H9 (cell line): Measurements from ENCODE around the gene BPIFB3. TPM values are rescaled to one million over a fixed set of nuclear protein-coding genes. Genes with fewer than 3 reads are reported as not detected.

Experiments
- DNase-seq: peaks from one replicate; pipeline ENCODE4 v3.0.0-alpha.2; 2017
- H2AFZ ChIP-seq: one replicate; pipeline ENCODE4 v1.6.1; 2013; ENCODE audit warnings: mild to moderate bottlenecking, low read length, control low read depth, moderate library complexity
- H2AK5ac ChIP-seq: 2 replicates; pipeline ENCODE4 v1.6.1; 2013; ENCODE audit warnings: low read length, control low read depth, mixed read lengths; ENCODE audit not compliant: insufficient read length
- H2BK120ac ChIP-seq: one replicate; pipeline ENCODE4 v1.6.1; 2013; ENCODE audit warnings: low read depth, mild to moderate bottlenecking, low read length, control low read depth, inconsistent platforms; ENCODE audit not compliant: poor library complexity, severe bottlenecking
- H2BK12ac ChIP-seq: 2 replicates; pipeline ENCODE4 v1.6.1; 2013; ENCODE audit warnings: low read length, control low read depth, mixed read lengths, low read depth; ENCODE audit not compliant: insufficient read length
- H2BK15ac ChIP-seq: 2 replicates; pipeline ENCODE4 v1.6.1; 2013; ENCODE audit warnings: low read depth, low read length, control low read depth
- H2BK20ac ChIP-seq: one replicate; pipeline ENCODE4 v1.6.1; 2013; ENCODE audit warnings: low read depth, mild to moderate bottlenecking, low read length, control low read depth, inconsistent platforms; ENCODE audit not compliant: poor library complexity, severe bottlenecking
- H2BK5ac ChIP-seq: 2 replicates; pipeline ENCODE4 v1.6.1; 2013; ENCODE audit warnings: low read length, control low read depth, mixed read lengths; ENCODE audit not compliant: insufficient read length
- H3K14ac ChIP-seq: 2 replicates; pipeline ENCODE4 v1.6.1; 2013; ENCODE audit warnings: low read length, control low read depth; ENCODE audit not compliant: insufficient read depth
- H3K18ac ChIP-seq: 2 replicates; pipeline ENCODE4 v1.6.1; 2013; ENCODE audit warnings: low read depth, mild to moderate bottlenecking, mixed read lengths, low read length, control low read depth; ENCODE audit not compliant: insufficient read length
- H3K23ac ChIP-seq: 2 replicates; pipeline ENCODE4 v1.6.1; 2013; ENCODE audit warnings: low read length, control low read depth, mixed read lengths, low read depth; ENCODE audit not compliant: insufficient read length
- H3K23me2 ChIP-seq: 2 replicates; pipeline ENCODE4 v1.6.1; 2013; ENCODE audit warnings: low read depth, mild to moderate bottlenecking, mixed read lengths, low read length, control low read depth; ENCODE audit not compliant: insufficient read length, poor library complexity, severe bottlenecking
- H3K27ac ChIP-seq: 2 replicates; pipeline ENCODE4 v1.5.1; 2013; ENCODE audit warnings: low read length, control low read depth, mixed read lengths, low read depth; ENCODE audit not compliant: insufficient read length
- H3K27me3 ChIP-seq: 2 replicates; pipeline ENCODE4 v1.6.1; 2013; ENCODE audit warnings: low read length, control low read depth, inconsistent platforms; ENCODE audit not compliant: insufficient read depth
- H3K4ac ChIP-seq: 2 replicates; pipeline ENCODE4 v1.6.1; 2013; ENCODE audit warnings: low read depth, mild to moderate bottlenecking, control low read depth, inconsistent platforms, low read length, moderate library complexity
- H3K4me1 ChIP-seq: 2 replicates; pipeline ENCODE4 v1.6.1; 2013; ENCODE audit warnings: low read length, control low read depth, inconsistent platforms; ENCODE audit not compliant: insufficient read depth
- H3K4me2 ChIP-seq: 2 replicates; pipeline ENCODE4 v1.6.1; 2013; ENCODE audit warnings: low read length, control low read depth, mixed read lengths; ENCODE audit not compliant: insufficient read length, insufficient read depth
- H3K56ac ChIP-seq: 2 replicates; pipeline ENCODE4 v1.6.1; 2013; ENCODE audit warnings: low read depth, mild to moderate bottlenecking, mixed read lengths, low read length, control low read depth; ENCODE audit not compliant: insufficient read length
- H3K79me1 ChIP-seq: 2 replicates; pipeline ENCODE4 v1.6.1; 2013; ENCODE audit warnings: low read depth, mild to moderate bottlenecking, moderate library complexity, low read length, control low read depth, inconsistent platforms; ENCODE audit not compliant: insufficient read depth, poor library complexity, severe bottlenecking
- H3K79me2 ChIP-seq: 2 replicates; pipeline ENCODE4 v1.6.1; 2013; ENCODE audit warnings: low read length, control low read depth, inconsistent platforms; ENCODE audit not compliant: insufficient read depth
- H3K9ac ChIP-seq: 2 replicates; pipeline ENCODE4 v1.6.1; 2013; ENCODE audit warnings: low read length, control low read depth, mixed read lengths; ENCODE audit not compliant: insufficient read length; ENCODE audit errors: extremely low read depth
- H3K9me3 ChIP-seq: one replicate; pipeline ENCODE4 v1.6.1; 2013; ENCODE audit warnings: low read depth, low read length, inconsistent platforms; ENCODE audit not compliant: control insufficient read depth
- H3T11ph ChIP-seq: one replicate; pipeline ENCODE4 v1.6.1; 2013; ENCODE audit warnings: mild to moderate bottlenecking, low read length, control low read depth, inconsistent platforms
- H4K20me1 ChIP-seq: one replicate; pipeline ENCODE4 v1.6.1; 2013; ENCODE audit not compliant: control insufficient read depth, insufficient read length, insufficient read depth
- H4K5ac ChIP-seq: 2 replicates; pipeline ENCODE4 v1.6.1; 2013; ENCODE audit warnings: low read depth, mild to moderate bottlenecking, mixed read lengths, low read length, control low read depth; ENCODE audit not compliant: insufficient read length
- H4K8ac ChIP-seq: replicated peaks from 2 replicates; pipeline ENCODE4 v1.6.1; 2013; ENCODE audit warnings: low read length, control low read depth, mixed read lengths, low read depth; ENCODE audit not compliant: insufficient read length
- H4K91ac ChIP-seq: 2 replicates; pipeline ENCODE4 v1.6.1; 2013; ENCODE audit warnings: low read depth, mild to moderate bottlenecking, moderate library complexity, mixed read lengths, low read length, control low read depth; ENCODE audit not compliant: insufficient read length
- H3K27ac Mint-ChIP-seq, 3 experiments: 2 replicates in 2 of 3; 3 replicates in 1 of 3; pipeline ENCODE4 v1.8.0; 2020 to 2021; ENCODE audit warnings: mixed read lengths in 3 of 3, mild to moderate bottlenecking in 1 of 3, moderate library complexity in 1 of 3
- H3K27me3 Mint-ChIP-seq: 2 replicates; pipeline ENCODE4 v1.8.0; 2021; ENCODE audit warnings: low read depth, mild to moderate bottlenecking, moderate library complexity, mixed read lengths
- H3K36me3 Mint-ChIP-seq, 3 experiments: 2 replicates in 2 of 3; 3 replicates in 1 of 3; pipeline ENCODE4 v1.8.0; 2020 to 2021; ENCODE audit warnings: low read depth in 3 of 3, mixed read lengths in 3 of 3; ENCODE audit not compliant: insufficient read depth in 1 of 3
- H3K4me1 Mint-ChIP-seq, 2 experiments: 2 replicates each; pipeline ENCODE4 v1.8.0; 2020; ENCODE audit warnings: mixed read lengths in 2 of 2
- H3K4me3 Mint-ChIP-seq, 2 experiments: 2 replicates in 1 of 2; 3 replicates in 1 of 2; pipeline ENCODE4 v1.8.0; 2020 to 2021; ENCODE audit warnings: mild to moderate bottlenecking in 2 of 2, mixed read lengths in 2 of 2, moderate library complexity in 1 of 2
- H3K9me3 Mint-ChIP-seq, 2 experiments: 2 replicates in 1 of 2; 3 replicates in 1 of 2; pipeline ENCODE4 v1.8.0; 2020; ENCODE audit warnings: mild to moderate bottlenecking in 2 of 2, mixed read lengths in 2 of 2, moderate library complexity in 1 of 2
- WGBS: extraction: QIAGEN DNeasy Blood & Tissue Kit; methylation state at CpG from one replicate; pipeline ENCODE4 v1.1.7; 2013; ENCODE audit warnings: missing lambda C conversion rate, low lambda C conversion rate, mixed read lengths; ENCODE audit not compliant: insufficient read length; ENCODE audit errors: extremely low coverage; 5-methylcytosine and 5-hydroxymethylcytosine counted together
- total RNA-seq: library from RNA; stranded (reverse); gene quantifications from 2 replicates; pipeline ENCODE4 v1.2.1, GENCODE V29; 2021
- TF ChIP-seq, protein P1 (sequence below): fragments of 200-600 bp; sonication (generic); conservative IDR thresholded peaks from 3 replicates; pipeline ENCODE4 v1.8.0; 2021; ENCODE audit warnings: antibody characterized with exemption, mild to moderate bottlenecking

The BPIFB3 gene
- total RNA-seq, 1 experiment from 2014 or later, result not detected

DNA sequence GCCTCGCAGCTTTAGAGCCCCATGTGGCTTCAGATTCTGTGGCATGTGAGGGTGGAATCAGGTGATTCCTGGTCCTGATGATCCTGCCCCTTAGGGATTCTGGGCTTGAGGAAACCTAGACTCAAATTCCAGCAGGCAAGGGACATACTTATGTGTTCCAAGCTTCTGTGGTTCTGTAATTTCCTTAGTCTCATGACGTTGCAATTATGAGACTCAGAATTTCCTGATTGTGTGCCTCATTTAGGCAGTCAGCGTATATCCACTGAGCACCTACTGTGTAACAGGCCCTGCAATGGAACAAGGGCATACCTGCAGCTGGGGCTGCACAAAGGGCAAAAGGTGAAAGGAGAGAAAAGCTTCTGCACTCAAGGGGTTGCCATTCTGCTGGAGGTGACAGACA is 14.1 kb downstream of the BPIFB3 start:
- Histone ChIP-seq H3K14ac (no peak overlapping the region), H2BK12ac (no peak overlapping the region), H3K4me1 (no peaks in the 10 kb centered on the region), H3K18ac (no peak overlapping the region), H4K91ac (no peak overlapping the region), H2BK20ac (no peak overlapping the region), H3K9me3 (no peaks in the 10 kb centered on the region), H4K5ac (no peak overlapping the region), H2BK15ac (no peak overlapping the region), H2BK5ac (no peak overlapping the region), H3K9ac (no peak overlapping the region), H4K8ac (no peak overlapping the region), H4K20me1 (no peaks in the 10 kb centered on the region), H3K27me3 (no peaks in the 10 kb centered on the region), H3T11ph (no peak overlapping the region), H2AFZ (no peak overlapping the region), H3K56ac (no peak overlapping the region), H3K79me2 (no peaks in the 10 kb centered on the region), H3K23me2 (no peaks in the 10 kb centered on the region), H3K4ac (no peak overlapping the region), H2AK5ac (no peak overlapping the region), H3K23ac (no peak overlapping the region), H2BK120ac (no peak overlapping the region), H3K4me2 (no peak overlapping the region), H3K79me1 (no peaks in the 10 kb centered on the region), H3K27ac (no peak overlapping the region)
- no CpG with 5 or more reads among the region's 3 CpGs for WGBS
- no peaks in the 10 kb centered on the region for H3K36me3 Mint-ChIP-seq
- H3K9me3 Mint-ChIP-seq, result no peaks in the 10 kb centered on the region; a peak in 1 of 5 replicates
- H3K4me3 Mint-ChIP-seq, result no peak overlapping the region
- no peak for DNase-seq
- no peaks in the 10 kb centered on the region for H3K4me1 Mint-ChIP-seq
- H3K27ac Mint-ChIP-seq, result no peak overlapping the region
- H3K27me3 Mint-ChIP-seq, result peaks cover under 1% of the 10 kb centered on the region
- TF ChIP-seq, protein P1, sequence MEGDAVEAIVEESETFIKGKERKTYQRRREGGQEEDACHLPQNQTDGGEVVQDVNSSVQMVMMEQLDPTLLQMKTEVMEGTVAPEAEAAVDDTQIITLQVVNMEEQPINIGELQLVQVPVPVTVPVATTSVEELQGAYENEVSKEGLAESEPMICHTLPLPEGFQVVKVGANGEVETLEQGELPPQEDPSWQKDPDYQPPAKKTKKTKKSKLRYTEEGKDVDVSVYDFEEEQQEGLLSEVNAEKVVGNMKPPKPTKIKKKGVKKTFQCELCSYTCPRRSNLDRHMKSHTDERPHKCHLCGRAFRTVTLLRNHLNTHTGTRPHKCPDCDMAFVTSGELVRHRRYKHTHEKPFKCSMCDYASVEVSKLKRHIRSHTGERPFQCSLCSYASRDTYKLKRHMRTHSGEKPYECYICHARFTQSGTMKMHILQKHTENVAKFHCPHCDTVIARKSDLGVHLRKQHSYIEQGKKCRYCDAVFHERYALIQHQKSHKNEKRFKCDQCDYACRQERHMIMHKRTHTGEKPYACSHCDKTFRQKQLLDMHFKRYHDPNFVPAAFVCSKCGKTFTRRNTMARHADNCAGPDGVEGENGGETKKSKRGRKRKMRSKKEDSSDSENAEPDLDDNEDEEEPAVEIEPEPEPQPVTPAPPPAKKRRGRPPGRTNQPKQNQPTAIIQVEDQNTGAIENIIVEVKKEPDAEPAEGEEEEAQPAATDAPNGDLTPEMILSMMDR, result no peak
